Bronchial epithelial cell (primary cell): ENCODE data around the gene PPP2R2B. TPM values are rescaled to one million over a fixed set of nuclear protein-coding genes. Genes with fewer than 3 reads are reported as not detected.

Source experiments
- DNase-seq: peaks from one replicate; pipeline ENCODE4 v3.0.0-alpha.2; 2010; ENCODE audit warnings: low read depth
- FAIRE-seq: peaks from 2 replicates; lab custom pipeline; 2011; peaks lifted over from hg19 to GRCh38; lab: Jason Lieb, UNC
- H3K27me3 ChIP-seq: 2 replicates; pipeline ENCODE4 v1.5.1; 2011; ENCODE audit warnings: low read length; ENCODE audit not compliant: control insufficient read depth, insufficient read depth
- H3K36me3 ChIP-seq: 2 replicates; pipeline ENCODE4 v1.5.1; 2011; ENCODE audit warnings: low read length; ENCODE audit not compliant: control insufficient read depth, insufficient read depth
- H3K4me3 ChIP-seq: 2 replicates; pipeline ENCODE4 v1.5.1; 2011; ENCODE audit warnings: mild to moderate bottlenecking, low read depth, low read length, control low read depth
- CTCF ChIP-seq: IDR thresholded peaks from 2 replicates; pipeline ENCODE4 v1.5.1; 2011; ENCODE audit warnings: mild to moderate bottlenecking, moderate library complexity, low read length, control low read depth, inconsistent platforms; ENCODE audit not compliant: insufficient read depth, severe bottlenecking
- total RNA-seq: library from RNA; depleted of rRNA; stranded (reverse); fragments of >200 nt; gene quantifications from 2 replicates; pipeline ENCODE4 v1.2.1, GENCODE V29; 2014

PPP2R2B gene
- total RNA-seq, 1 donor from 2014 or later, result under 0.01 TPM

DNA sequence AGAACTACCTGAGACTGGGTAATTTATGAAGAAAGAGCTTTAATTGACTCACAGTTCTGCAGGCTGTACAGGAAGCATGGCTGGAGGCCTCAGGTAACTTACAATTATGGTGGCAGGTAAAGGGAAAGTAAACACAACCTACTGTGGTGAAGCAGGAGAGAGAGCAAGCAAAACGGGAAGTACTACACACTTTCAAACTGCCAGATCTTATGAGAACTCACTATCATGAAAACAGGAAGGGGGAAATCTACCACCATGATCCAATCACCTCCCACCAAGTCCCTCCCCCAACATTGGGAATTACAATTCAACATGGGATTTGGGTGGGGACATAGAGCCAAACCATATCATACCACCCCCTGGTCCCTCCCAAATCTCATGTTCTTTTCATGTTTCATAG lies 303.8 kb downstream of the PPP2R2B start:
- FAIRE-seq, result no peak
- no peaks in the 10 kb centered on the region for H3K36me3 ChIP-seq
- H3K4me3 ChIP-seq, result no peak overlapping the region
- DNase-seq, result no peak
- TF ChIP-seq CTCF, result no peak
- no peaks in the 10 kb centered on the region for H3K27me3 ChIP-seq

DNA sequence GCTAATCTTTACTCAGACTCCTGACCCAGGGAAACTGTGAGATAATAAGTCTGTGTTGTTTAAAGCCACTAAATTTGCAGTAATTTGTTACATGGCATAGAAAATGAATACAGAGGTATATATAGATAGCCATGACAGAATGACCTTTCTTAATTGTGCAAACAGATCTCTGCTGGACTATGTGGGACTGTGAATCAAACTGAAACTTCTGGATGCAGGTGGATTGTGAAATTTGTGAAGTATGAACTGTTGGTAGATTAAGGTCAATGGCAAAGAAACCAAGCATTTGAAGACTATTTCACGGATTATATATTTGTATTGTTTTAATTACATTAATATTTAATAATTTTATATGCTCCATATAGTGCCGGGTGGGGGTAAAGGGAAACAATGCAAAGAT lies 310.4 kb downstream of the PPP2R2B start:
- TF ChIP-seq CTCF, result no peak
- Histone ChIP-seq H3K27me3 (no peaks in the 10 kb centered on the region), H3K4me3 (no peak overlapping the region), H3K36me3 (no peaks in the 10 kb centered on the region)
- FAIRE-seq (no peak), DNase-seq (no peak)

- peak; percentile 67 for DNase-seq
Measured at GRCh38 chr5:146565764-146566367, 312.7 kb downstream of the PPP2R2B start.

GRCh38 chr5:146564007-146564762 lies 314.4 kb downstream of the PPP2R2B start:
- TF ChIP-seq CTCF, result no peak
- no peaks in the 10 kb centered on the region for H3K36me3 ChIP-seq
- DNase-seq (peak; percentile 50), FAIRE-seq (no peak)
- no peak overlapping the region for H3K4me3 ChIP-seq
- H3K27me3 ChIP-seq, result no peaks in the 10 kb centered on the region

More at GRCh38 chr5:146565764-146566367, 312.7 kb downstream of the PPP2R2B start:
- FAIRE-seq, result no peak
- TF ChIP-seq CTCF, result peak; percentile 60
- Histone ChIP-seq H3K27me3 (no peaks in the 10 kb centered on the region), H3K36me3 (no peaks in the 10 kb centered on the region), H3K4me3 (no peak overlapping the region)

DNA sequence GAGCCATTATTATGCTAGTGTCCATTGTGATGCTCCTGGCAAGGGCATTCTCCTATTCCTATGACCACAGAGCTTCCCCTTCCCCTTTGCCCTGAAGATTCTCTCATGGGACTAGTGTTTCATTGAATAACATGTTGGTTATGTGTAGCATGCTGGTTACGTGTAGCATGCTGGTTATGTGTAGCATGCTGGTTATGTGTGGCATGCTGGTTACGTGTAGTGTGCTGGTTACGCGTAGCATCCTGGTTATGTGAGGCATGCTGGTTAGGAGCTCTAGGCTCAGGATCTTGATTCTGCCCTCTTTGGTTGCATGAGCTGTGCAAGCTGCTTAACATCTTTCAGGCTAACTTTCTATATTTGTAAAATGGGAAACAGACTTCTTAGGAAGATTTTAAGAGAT lies 316.1 kb downstream of the PPP2R2B start:
- no peak for TF ChIP-seq CTCF
- no peaks in the 10 kb centered on the region for H3K36me3 ChIP-seq
- no peaks in the 10 kb centered on the region for H3K27me3 ChIP-seq
- FAIRE-seq (no peak), DNase-seq (no peak)
- no peak overlapping the region for H3K4me3 ChIP-seq

- FAIRE-seq (no peak), DNase-seq (no peak)
- Histone ChIP-seq H3K36me3 (no peaks in the 10 kb centered on the region), H3K4me3 (no peak overlapping the region), H3K27me3 (no peaks in the 10 kb centered on the region)
- TF ChIP-seq CTCF, result no peak
Measured at GRCh38 chr5:146561711-146562110, 316.8 kb downstream of the PPP2R2B start.
